Caco-2 (cell line): ENCODE data around the gene PRC1. TPM values are rescaled to one million over a fixed set of nuclear protein-coding genes. Genes with fewer than 3 reads are reported as not detected.

Source experiments
- BruUV-seq: library from RNA; stranded (reverse); fragments of 400-500 nt; replicated peaks from 2 replicates; lab custom pipeline; 2021; lab: Mats Ljungman, UMichigan
- CTCF ChIA-PET: fragments of 300-600 bp; sonication (Branson Sonifier 250); formaldehyde crosslinking; loops from one replicate; lab custom pipeline; 2022; ENCODE audit warnings: antibody characterized with exemption; lab: Charles Lee
- POLR2A ChIA-PET: fragments of 300-600 bp; sonication (Branson Sonifier 250); formaldehyde crosslinking; loops from one replicate; lab custom pipeline; 2022; ENCODE audit warnings: antibody characterized with exemption; lab: Charles Lee
- DNase-seq, 2 experiments: peaks; one replicate each; pipeline versions ENCODE4 v3.0.0 to v3.0.0-alpha.2; 2020 to 2022
- H3K27me3 ChIP-seq: replicated peaks from 2 replicates; pipeline ENCODE4 v1.6.0; 2011; ENCODE audit warnings: low read length; ENCODE audit not compliant: control insufficient read depth, insufficient read depth
- H3K36me3 ChIP-seq: 2 replicates; pipeline ENCODE4 v1.5.1; 2011; ENCODE audit warnings: low read length; ENCODE audit not compliant: control insufficient read depth, insufficient read depth
- H3K4me1 ChIP-seq: fragments of 250-450 bp; sonication (Bioruptor Pico); 2 replicates; pipeline ENCODE4 v1.5.1; 2020; ENCODE audit warnings: mild to moderate bottlenecking
- H3K4me3 ChIP-seq: 2 replicates; pipeline ENCODE4 v1.5.1; 2011; ENCODE audit warnings: low read depth, mild to moderate bottlenecking, control low read depth, low read length
- H3K9me3 ChIP-seq: fragments of 250-450 bp; sonication (Bioruptor Pico); 2 replicates; pipeline ENCODE4 v1.5.1; 2020; ENCODE audit warnings: mild to moderate bottlenecking, moderate library complexity
- H3K27ac Mint-ChIP-seq: one replicate; pipeline ENCODE4 v1.8.0; 2022; ENCODE audit warnings: mixed read lengths; ENCODE audit not compliant: unreplicated experiment
- H3K27me3 Mint-ChIP-seq: one replicate; pipeline ENCODE4 v1.8.0; 2022; ENCODE audit warnings: mixed read lengths; ENCODE audit not compliant: insufficient read depth, unreplicated experiment
- H3K36me3 Mint-ChIP-seq: one replicate; pipeline ENCODE4 v1.8.0; 2022; ENCODE audit warnings: mild to moderate bottlenecking, mixed read lengths; ENCODE audit not compliant: insufficient read depth, unreplicated experiment
- H3K4me1 Mint-ChIP-seq: one replicate; pipeline ENCODE4 v1.8.0; 2022; ENCODE audit warnings: low read depth, mixed read lengths; ENCODE audit not compliant: unreplicated experiment
- H3K4me3 Mint-ChIP-seq: one replicate; pipeline ENCODE4 v1.8.0; 2022; ENCODE audit warnings: mild to moderate bottlenecking, moderate library complexity, mixed read lengths; ENCODE audit not compliant: unreplicated experiment
- H3K9me3 Mint-ChIP-seq: one replicate; pipeline ENCODE4 v1.8.0; 2022; ENCODE audit warnings: mixed read lengths; ENCODE audit not compliant: unreplicated experiment
- CTCF ChIP-seq, 2 experiments: fragments of 200-600 bp in 1 of 2; IDR thresholded peaks; 1 replicate in 1 of 2; 2 replicates in 1 of 2; pipeline versions ENCODE4 v1.5.1 to v1.8.0; 2011 to 2022; ENCODE audit warnings: antibody characterized with exemption in 1 of 2, control low read depth in 1 of 2, inconsistent platforms in 1 of 2, low read depth in 1 of 2, low read length in 1 of 2, mild to moderate bottlenecking in 1 of 2, moderate library complexity in 1 of 2; ENCODE audit not compliant: insufficient read depth in 1 of 2, severe bottlenecking in 1 of 2, unreplicated experiment in 1 of 2
- intact Hi-C: fragments of 100-400 bp; cut with micrococcal nuclease; formaldehyde crosslinking; loops from one replicate; pipeline ENCODE4 v1.10.0; 2022; ENCODE audit not compliant: unreplicated experiment
- total RNA-seq: library from RNA; stranded (reverse); gene quantifications from 2 replicates; pipeline ENCODE4 v1.2.3, GENCODE V29; 2022

Gene PRC1
- total RNA-seq, 1 experiment from 2014 or later: 145 TPM

- Histone ChIP-seq H3K9me3 (no peaks in the 10 kb centered on the region), H3K36me3 (peaks cover 1% of the 10 kb centered on the region), H3K4me3 (no peak overlapping the region), H3K4me1 (peaks cover 4% of the 10 kb centered on the region), H3K27me3 (no peaks in the 10 kb centered on the region)
- H3K27ac Mint-ChIP-seq: no peak overlapping the region
- no peak overlapping the region for H3K4me3 Mint-ChIP-seq
- intact Hi-C loops: loop anchor here (5.0 kb wide), 1 partner anchor 33 kb away; the partner anchor contains the start of gene PRC1
- peaks cover 8% of the 10 kb centered on the region for H3K4me1 Mint-ChIP-seq
- no TSS peak for BruUV-seq
- H3K27me3 Mint-ChIP-seq: no peaks in the 10 kb centered on the region
- DNase-seq: no peak
- peaks cover 57% of the 10 kb centered on the region for H3K36me3 Mint-ChIP-seq
- POLR2A ChIA-PET: interaction anchor here (0.6 kb wide), 2 partner anchors 18 to 245 kb away, joined by 3 to 4 read pairs; no protein-coding TSS in a partner anchor
- no peak for TF ChIP-seq CTCF (IDR thresholded peaks at IDR 0.05; ENCODE audit: insufficient read depth in 1 of 2, low read depth in 1 of 2, low read length in 1 of 2, severe bottlenecking in 1 of 2, unreplicated experiment in 1 of 2)
- H3K9me3 Mint-ChIP-seq: no peaks in the 10 kb centered on the region
- CTCF ChIA-PET: no interaction called here
These were observed 35.2 kb downstream of the PRC1 start for GRCh38 chr15:90959028-90959595.

GRCh38 chr15:90957791-90958190 is 36.5 kb downstream of the PRC1 start:
- CTCF ChIA-PET: no interaction called here

More at GRCh38 chr15:90957791-90958190, 36.5 kb downstream of the PRC1 start:
- Mint-ChIP-seq H3K4me3 (peak overlapping the region; percentile 62), H3K9me3 (no peaks in the 10 kb centered on the region), H3K4me1 (peaks cover 16% of the 10 kb centered on the region), H3K36me3 (peaks cover 53% of the 10 kb centered on the region), H3K27me3 (no peaks in the 10 kb centered on the region), H3K27ac (no peak overlapping the region)
- intact Hi-C loops: loop anchor here (5.0 kb wide), 1 partner anchor 35 kb away; the partner anchor contains the start of gene PRC1
- Histone ChIP-seq H3K4me3 (no peak overlapping the region), H3K4me1 (peaks cover 4% of the 10 kb centered on the region), H3K36me3 (peaks cover 1% of the 10 kb centered on the region), H3K9me3 (no peaks in the 10 kb centered on the region), H3K27me3 (no peaks in the 10 kb centered on the region)
- TF ChIP-seq CTCF (IDR thresholded peaks at IDR 0.05; ENCODE audit: insufficient read depth in 1 of 2, low read depth in 1 of 2, low read length in 1 of 2, severe bottlenecking in 1 of 2, unreplicated experiment in 1 of 2): no peak
- POLR2A ChIA-PET: no interaction called here
- DNase-seq: no peak
- no TSS peak for BruUV-seq
